Measurements from ENCODE around the gene KCNMA1.

- no peak for TF ChIP-seq POLR2AphosphoS5 (IDR thresholded peaks at IDR 0.05)
- no peak for TF ChIP-seq CTCF (IDR thresholded peaks at IDR 0.05)
- no peak for TF ChIP-seq POLR2A (IDR thresholded peaks at IDR 0.05)
These were observed 124.4 kb downstream of the KCNMA1 start for GRCh38 chr10:77513220-77513619.
